Measurements from ENCODE around the gene EPHB1.
A peak's percentile ranks its signal among the peaks of the same experiment; 100 is the strongest.
"Not testable (repeated sequence)": the region's sequence is repeated elsewhere in the genome, so short reads cannot be mapped to it uniquely, and the experiment has no call there.

The EPHB1 gene

DNA sequence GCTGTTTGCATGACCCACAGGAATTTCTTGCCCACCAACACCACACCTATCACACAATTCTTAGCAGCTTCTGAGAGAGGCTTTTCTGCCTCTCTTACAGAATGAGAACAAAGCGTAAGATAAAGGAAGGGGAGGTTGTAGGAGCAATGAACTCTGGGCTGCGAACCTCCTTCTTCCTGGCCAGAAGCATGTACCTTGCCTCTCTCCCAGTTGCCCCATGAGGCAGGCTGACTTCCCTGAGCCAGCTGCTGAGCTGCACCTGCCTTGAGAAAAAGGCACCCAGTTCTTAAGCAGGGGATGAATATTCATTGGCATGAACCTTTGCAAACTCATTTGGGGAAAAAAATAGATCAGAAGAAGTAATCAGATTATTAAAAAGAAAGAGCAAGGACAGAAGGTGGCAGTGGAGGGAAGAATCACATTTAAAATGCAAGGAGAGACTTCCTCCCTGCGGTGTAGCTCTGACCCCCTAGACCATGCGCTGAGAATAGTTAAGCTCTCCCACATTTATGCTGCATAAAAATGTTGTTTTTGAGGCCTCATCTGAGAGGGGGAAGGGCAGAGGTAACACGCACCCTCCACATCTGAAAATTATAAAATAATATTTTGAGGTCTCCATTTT is 304.8 kb downstream of the EPHB1 start:
- no peaks in the 10 kb centered on the region for H3K9me3 ChIP-seq (ENCODE audit: insufficient read depth, low read length)
- TF ChIP-seq YY1 (IDR thresholded peaks at IDR 0.05; ENCODE audit: insufficient read depth, insufficient read length) (no peak), ZNF274 (IDR thresholded peaks at IDR 0.05; ENCODE audit: low read depth, low read length) (no peak), SUZ12 (IDR thresholded peaks at IDR 0.05; ENCODE audit: extremely low read depth, insufficient read depth, insufficient read length) (no peak)
- H3K9ac ChIP-seq (ENCODE audit: insufficient read length, low read depth): no peak overlapping the region
- H3K4me1 ChIP-seq (ENCODE audit: insufficient read depth, insufficient read length): peaks cover 3% of the 10 kb centered on the region
- no peak for DNase-seq (ENCODE audit: low read depth, low spot score)
- no peaks in the 10 kb centered on the region for H3K36me3 ChIP-seq (ENCODE audit: insufficient read depth, insufficient read length, low read length)
- no peaks in the 10 kb centered on the region for H3K27me3 ChIP-seq (ENCODE audit: insufficient read depth, insufficient read length)
- H3K4me3 ChIP-seq (ENCODE audit: insufficient read length, low read depth): no peak overlapping the region

DNA sequence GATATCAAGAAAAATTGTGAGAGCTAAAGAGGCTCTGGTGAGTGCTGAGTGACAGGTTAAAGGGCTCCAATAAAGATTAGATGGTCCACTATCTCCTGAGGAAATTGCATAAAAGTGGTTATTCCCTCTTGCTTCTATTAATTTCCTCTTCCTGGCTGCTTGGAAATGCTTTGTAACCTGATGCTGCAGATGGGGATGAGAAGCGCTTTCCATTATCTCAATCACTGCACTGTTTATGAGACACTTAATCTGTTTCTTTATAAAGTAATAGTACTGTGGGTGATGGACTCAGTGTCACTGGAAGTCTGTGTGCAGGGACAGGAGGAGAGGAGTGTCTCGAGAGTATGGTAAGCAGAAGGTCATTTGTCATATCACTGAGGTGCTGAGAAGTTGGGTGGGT is 305.3 kb downstream of the EPHB1 start:
- Histone ChIP-seq H3K9ac (ENCODE audit: insufficient read length, low read depth) (no peak overlapping the region), H3K36me3 (ENCODE audit: insufficient read depth, insufficient read length, low read length) (no peaks in the 10 kb centered on the region)

DNA sequence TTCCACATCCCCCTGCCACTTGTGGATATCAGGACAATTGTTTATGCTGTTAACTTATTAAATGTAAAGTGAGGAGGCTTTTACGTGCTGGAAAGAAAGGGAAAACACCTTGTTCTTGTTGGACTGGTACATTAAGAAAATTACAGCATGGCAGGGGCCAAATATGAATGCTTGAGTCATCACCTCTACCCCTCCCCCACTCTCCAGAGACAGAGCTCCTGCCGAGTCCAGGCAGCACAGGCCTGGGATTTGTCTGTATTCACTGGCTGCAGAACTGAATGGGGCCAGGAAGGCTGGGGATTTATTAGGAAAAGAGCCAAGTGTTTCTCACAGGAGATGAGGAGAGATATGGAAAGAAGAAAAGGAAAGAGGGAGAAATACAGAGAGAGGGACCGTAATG is 308.9 kb downstream of the EPHB1 start:
- Histone ChIP-seq H3K4me3 (ENCODE audit: insufficient read length, low read depth) (no peak overlapping the region), H3K36me3 (ENCODE audit: insufficient read depth, insufficient read length, low read length) (no peaks in the 10 kb centered on the region), H3K9me3 (ENCODE audit: insufficient read depth, low read length) (no peaks in the 10 kb centered on the region), H3K4me1 (ENCODE audit: insufficient read depth, insufficient read length) (peaks cover 3% of the 10 kb centered on the region), H3K27me3 (ENCODE audit: insufficient read depth, insufficient read length) (no peaks in the 10 kb centered on the region), H3K9ac (ENCODE audit: insufficient read length, low read depth) (no peak overlapping the region)
- no peak for DNase-seq (ENCODE audit: low read depth, low spot score)
- TF ChIP-seq SUZ12 (IDR thresholded peaks at IDR 0.05; ENCODE audit: extremely low read depth, insufficient read depth, insufficient read length) (no peak), ZNF274 (IDR thresholded peaks at IDR 0.05; ENCODE audit: low read depth, low read length) (no peak), YY1 (IDR thresholded peaks at IDR 0.05; ENCODE audit: insufficient read depth, insufficient read length) (no peak)

More for the DNA sequence above, 305.3 kb downstream of the EPHB1 start:
- no peak overlapping the region for H3K4me3 ChIP-seq (ENCODE audit: insufficient read length, low read depth)
- DNase-seq (ENCODE audit: low read depth, low spot score): no peak
- no peaks in the 10 kb centered on the region for H3K9me3 ChIP-seq (ENCODE audit: insufficient read depth, low read length)
- peaks cover 3% of the 10 kb centered on the region for H3K4me1 ChIP-seq (ENCODE audit: insufficient read depth, insufficient read length)
- TF ChIP-seq YY1 (IDR thresholded peaks at IDR 0.05; ENCODE audit: insufficient read depth, insufficient read length) (no peak), SUZ12 (IDR thresholded peaks at IDR 0.05; ENCODE audit: extremely low read depth, insufficient read depth, insufficient read length) (no peak), ZNF274 (IDR thresholded peaks at IDR 0.05; ENCODE audit: low read depth, low read length) (no peak)
- no peaks in the 10 kb centered on the region for H3K27me3 ChIP-seq (ENCODE audit: insufficient read depth, insufficient read length)

DNA sequence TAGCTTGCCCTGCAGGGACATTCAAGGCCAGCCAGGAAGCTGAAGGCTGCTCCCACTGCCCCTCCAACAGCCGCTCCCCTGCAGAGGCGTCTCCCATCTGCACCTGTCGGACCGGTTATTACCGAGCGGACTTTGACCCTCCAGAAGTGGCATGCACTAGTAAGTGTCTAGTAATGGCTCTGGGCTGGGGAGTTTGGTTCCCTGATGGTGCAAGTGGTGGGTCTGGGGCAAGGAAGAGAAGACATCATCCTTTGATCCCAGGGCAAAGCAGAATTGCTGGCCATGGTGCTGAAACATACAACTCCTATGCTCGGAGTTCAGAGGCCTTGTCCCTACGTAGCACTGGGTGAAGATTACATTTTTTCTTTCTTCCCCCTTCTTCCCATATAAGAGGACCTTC is 311.4 kb downstream of the EPHB1 start:
- no peaks in the 10 kb centered on the region for H3K36me3 ChIP-seq (ENCODE audit: insufficient read depth, insufficient read length, low read length)
- no peaks in the 10 kb centered on the region for H3K27me3 ChIP-seq (ENCODE audit: insufficient read depth, insufficient read length)
- H3K4me3 ChIP-seq (ENCODE audit: insufficient read length, low read depth): no peak overlapping the region
- H3K9ac ChIP-seq (ENCODE audit: insufficient read length, low read depth): no peak overlapping the region
- no peaks in the 10 kb centered on the region for H3K9me3 ChIP-seq (ENCODE audit: insufficient read depth, low read length)
- peak; percentile 39 for DNase-seq (ENCODE audit: low read depth, low spot score)
- TF ChIP-seq ZNF274 (IDR thresholded peaks at IDR 0.05; ENCODE audit: low read depth, low read length) (no peak), SUZ12 (IDR thresholded peaks at IDR 0.05; ENCODE audit: extremely low read depth, insufficient read depth, insufficient read length) (no peak), YY1 (IDR thresholded peaks at IDR 0.05; ENCODE audit: insufficient read depth, insufficient read length) (no peak)
- H3K4me1 ChIP-seq (ENCODE audit: insufficient read depth, insufficient read length): peaks cover 3% of the 10 kb centered on the region

DNA sequence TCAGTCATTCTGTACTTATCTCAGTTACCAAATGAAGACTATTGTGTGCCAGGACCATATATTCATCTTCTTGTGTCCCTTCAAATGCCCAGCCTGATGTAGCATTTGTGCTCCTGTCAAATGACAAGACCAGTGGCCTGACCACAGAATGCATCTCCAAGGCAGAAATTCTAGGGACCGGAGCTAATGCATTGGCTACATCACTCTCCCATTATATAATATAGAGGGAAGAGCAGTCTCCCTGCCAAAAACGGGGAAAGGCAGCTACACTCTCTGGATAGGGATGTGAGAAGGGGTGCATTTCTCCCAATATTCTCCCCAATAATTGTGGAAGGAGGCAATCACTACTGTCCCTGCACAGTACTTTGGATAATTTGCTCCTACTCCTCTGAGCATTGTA is 312.0 kb downstream of the EPHB1 start:
- Histone ChIP-seq H3K9ac (ENCODE audit: insufficient read length, low read depth) (no peak overlapping the region), H3K4me1 (ENCODE audit: insufficient read depth, insufficient read length) (peaks cover 3% of the 10 kb centered on the region), H3K36me3 (ENCODE audit: insufficient read depth, insufficient read length, low read length) (no peaks in the 10 kb centered on the region), H3K4me3 (ENCODE audit: insufficient read length, low read depth) (no peak overlapping the region), H3K27me3 (ENCODE audit: insufficient read depth, insufficient read length) (no peaks in the 10 kb centered on the region), H3K9me3 (ENCODE audit: insufficient read depth, low read length) (no peaks in the 10 kb centered on the region)
- TF ChIP-seq YY1 (IDR thresholded peaks at IDR 0.05; ENCODE audit: insufficient read depth, insufficient read length) (no peak), ZNF274 (IDR thresholded peaks at IDR 0.05; ENCODE audit: low read depth, low read length) (no peak), SUZ12 (IDR thresholded peaks at IDR 0.05; ENCODE audit: extremely low read depth, insufficient read depth, insufficient read length) (no peak)
- no peak for DNase-seq (ENCODE audit: low read depth, low spot score)

DNA sequence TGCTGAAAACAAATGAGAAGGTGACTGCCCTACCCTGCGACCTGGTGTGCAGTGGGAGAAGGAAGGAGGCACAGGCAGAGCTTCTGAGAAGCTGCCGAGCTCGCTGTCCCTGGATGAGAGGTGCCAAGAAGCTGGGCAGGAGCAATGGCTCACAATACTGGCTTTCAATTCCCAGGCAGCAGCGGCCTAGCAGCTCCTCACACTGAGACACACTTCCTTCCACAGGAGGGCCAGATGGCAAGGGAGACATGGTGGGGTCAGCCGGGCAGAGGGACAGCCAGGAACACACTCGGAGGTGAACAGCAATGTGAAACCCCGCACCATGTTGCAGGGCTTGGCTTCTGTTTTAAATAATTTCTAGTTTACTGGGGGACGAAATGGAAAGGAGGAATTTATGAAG is 314.6 kb downstream of the EPHB1 start:
- Histone ChIP-seq H3K4me3 (ENCODE audit: insufficient read length, low read depth) (no peak overlapping the region), H3K4me1 (ENCODE audit: insufficient read depth, insufficient read length) (no peaks in the 10 kb centered on the region), H3K36me3 (ENCODE audit: insufficient read depth, insufficient read length, low read length) (no peaks in the 10 kb centered on the region), H3K9me3 (ENCODE audit: insufficient read depth, low read length) (no peaks in the 10 kb centered on the region), H3K27me3 (ENCODE audit: insufficient read depth, insufficient read length) (no peaks in the 10 kb centered on the region), H3K9ac (ENCODE audit: insufficient read length, low read depth) (no peak overlapping the region)
- no peak for DNase-seq (ENCODE audit: low read depth, low spot score)
- TF ChIP-seq SUZ12 (IDR thresholded peaks at IDR 0.05; ENCODE audit: extremely low read depth, insufficient read depth, insufficient read length): no peak
- no peak for TF ChIP-seq ZNF274 (IDR thresholded peaks at IDR 0.05; ENCODE audit: low read depth, low read length)
- no peak for TF ChIP-seq YY1 (IDR thresholded peaks at IDR 0.05; ENCODE audit: insufficient read depth, insufficient read length)

DNA sequence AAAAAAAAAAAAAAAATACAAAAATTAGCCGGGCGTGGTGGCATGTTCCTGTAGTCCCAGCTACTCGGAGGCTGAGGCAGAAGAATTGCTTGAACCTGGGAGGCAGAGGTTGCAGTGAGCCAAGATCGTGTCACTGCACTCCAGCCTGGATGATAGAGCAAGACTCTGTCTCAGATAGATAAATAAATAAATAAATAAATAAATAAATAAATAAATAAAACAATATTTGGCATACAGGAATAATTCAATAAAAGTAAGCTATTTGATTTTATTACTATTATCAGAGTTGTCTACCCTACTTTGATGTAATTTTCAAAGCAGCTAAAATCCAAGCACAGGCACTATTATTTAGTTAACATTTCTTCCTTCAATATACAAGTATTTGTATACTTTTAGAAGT is 319.5 kb downstream of the EPHB1 start:
- H3K9me3 ChIP-seq (ENCODE audit: insufficient read depth, low read length); DNase-seq (ENCODE audit: low read depth, low spot score); H3K27me3 ChIP-seq (ENCODE audit: insufficient read depth, insufficient read length); H3K4me1 ChIP-seq (ENCODE audit: insufficient read depth, insufficient read length); H3K4me3 ChIP-seq (ENCODE audit: insufficient read length, low read depth); H3K36me3 ChIP-seq (ENCODE audit: insufficient read depth, insufficient read length, low read length); H3K9ac ChIP-seq (ENCODE audit: insufficient read length, low read depth): not testable (repeated sequence)

DNA sequence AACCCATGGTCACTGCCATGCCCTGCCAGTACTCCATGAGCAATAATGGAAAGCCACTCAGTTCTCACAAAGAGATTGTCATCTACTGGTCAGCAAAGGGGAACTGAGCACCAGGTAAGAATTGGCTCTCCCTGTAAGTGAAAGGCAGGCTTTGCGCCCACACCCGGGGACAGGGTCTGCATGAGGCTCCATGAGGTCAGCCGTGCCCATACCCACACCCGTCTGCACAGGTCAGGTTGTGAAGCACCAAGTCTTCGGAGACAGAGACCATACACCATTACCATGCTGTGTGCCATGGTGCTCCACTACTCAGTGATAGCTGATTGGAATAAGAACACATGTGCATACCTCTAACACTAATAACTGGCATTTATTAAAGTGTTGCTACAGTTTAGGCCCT is 322.9 kb downstream of the EPHB1 start:
- Histone ChIP-seq H3K4me3 (ENCODE audit: insufficient read length, low read depth) (no peak overlapping the region), H3K27me3 (ENCODE audit: insufficient read depth, insufficient read length) (no peaks in the 10 kb centered on the region), H3K9ac (ENCODE audit: insufficient read length, low read depth) (no peak overlapping the region), H3K36me3 (ENCODE audit: insufficient read depth, insufficient read length, low read length) (no peaks in the 10 kb centered on the region), H3K4me1 (ENCODE audit: insufficient read depth, insufficient read length) (no peaks in the 10 kb centered on the region), H3K9me3 (ENCODE audit: insufficient read depth, low read length) (no peaks in the 10 kb centered on the region)
- no peak for DNase-seq (ENCODE audit: low read depth, low spot score)
- TF ChIP-seq YY1 (IDR thresholded peaks at IDR 0.05; ENCODE audit: insufficient read depth, insufficient read length) (no peak), SUZ12 (IDR thresholded peaks at IDR 0.05; ENCODE audit: extremely low read depth, insufficient read depth, insufficient read length) (no peak), ZNF274 (IDR thresholded peaks at IDR 0.05; ENCODE audit: low read depth, low read length) (no peak)

Measured in NT2/D1 (cell line).